ENCODE data around the gene DTWD2. TPM values are rescaled to one million over a fixed set of nuclear protein-coding genes. Genes with fewer than 3 reads are reported as not detected.
"Not testable (repeated sequence)": the region's sequence is repeated elsewhere in the genome, so short reads cannot be mapped to it uniquely, and the experiment has no call there.

Gene DTWD2
- total RNA-seq, 2 experiments from 2014 or later: 2.6 to 3.7 TPM

- Mint-ChIP-seq H3K36me3 (no peaks in the 10 kb centered on the region), H3K4me1 (peaks cover 3% of the 10 kb centered on the region), H3K27ac (no peak overlapping the region), H3K27me3 (peaks cover 5% of the 10 kb centered on the region), H3K9me3 (no peaks in the 10 kb centered on the region), H3K4me3 (no peak overlapping the region)
- no peak for DNase-seq
- POLR2A ChIA-PET: interaction anchor here (1.7 kb wide), 1 partner anchor 392 kb away, joined by 3 read pairs; no protein-coding TSS in a partner anchor
- no peak for ATAC-seq (ENCODE audit: low read depth)
Measured at GRCh38 chr5:119019949-119020348, 31.6 kb upstream of the DTWD2 start.

- Mint-ChIP-seq H3K27me3 (peaks cover 5% of the 10 kb centered on the region), H3K27ac (no peak overlapping the region), H3K9me3 (no peaks in the 10 kb centered on the region), H3K4me3 (no peak overlapping the region), H3K4me1 (peaks cover 3% of the 10 kb centered on the region), H3K36me3 (no peaks in the 10 kb centered on the region)
- POLR2A ChIA-PET: interaction anchor here (1.7 kb wide), 1 partner anchor 393 kb away, joined by 3 read pairs; no protein-coding TSS in a partner anchor
- ATAC-seq (ENCODE audit: low read depth) (no peak), DNase-seq (no peak)
Measured at GRCh38 chr5:119019501-119019900, 31.2 kb upstream of the DTWD2 start.

GRCh38 chr5:119017994-119018393 is 29.6 kb upstream of the DTWD2 start:
- DNase-seq: no peak
- Mint-ChIP-seq H3K9me3 (no peaks in the 10 kb centered on the region), H3K27me3 (peaks cover 5% of the 10 kb centered on the region), H3K36me3 (no peaks in the 10 kb centered on the region), H3K4me3 (no peak overlapping the region), H3K27ac (no peak overlapping the region), H3K4me1 (peaks cover 3% of the 10 kb centered on the region)
- POLR2A ChIA-PET: no interaction called here
- no peak for ATAC-seq (ENCODE audit: low read depth)

GRCh38 chr5:119016125-119016774 is 27.9 kb upstream of the DTWD2 start:
- no peak for DNase-seq
- Mint-ChIP-seq H3K36me3 (no peaks in the 10 kb centered on the region), H3K4me3 (no peak overlapping the region), H3K9me3 (no peaks in the 10 kb centered on the region), H3K27ac (no peak overlapping the region), H3K4me1 (no peaks in the 10 kb centered on the region), H3K27me3 (peaks cover 5% of the 10 kb centered on the region)
- no peak for ATAC-seq (ENCODE audit: low read depth)
- POLR2A ChIA-PET: interaction anchor here (0.7 kb wide), 1 partner anchor 182 kb away, joined by 3 read pairs; no protein-coding TSS in a partner anchor

- Mint-ChIP-seq H3K27me3 (peaks cover 4% of the 10 kb centered on the region), H3K36me3 (no peaks in the 10 kb centered on the region), H3K4me1 (no peaks in the 10 kb centered on the region), H3K4me3 (no peak overlapping the region), H3K9me3 (no peaks in the 10 kb centered on the region), H3K27ac (no peak overlapping the region)
- POLR2A ChIA-PET: no interaction called here
- DNase-seq: no peak
- ATAC-seq (ENCODE audit: low read depth): no peak
Measured at GRCh38 chr5:119011186-119011585, 22.8 kb upstream of the DTWD2 start.

- no peak overlapping the region for H3K4me3 Mint-ChIP-seq
- POLR2A ChIA-PET: no interaction called here
- ATAC-seq (ENCODE audit: low read depth): no peak
- H3K36me3 Mint-ChIP-seq: no peaks in the 10 kb centered on the region
- H3K27me3 Mint-ChIP-seq: no peaks in the 10 kb centered on the region
- H3K27ac Mint-ChIP-seq: no peak overlapping the region
- no peaks in the 10 kb centered on the region for H3K9me3 Mint-ChIP-seq
- DNase-seq: no peak
- no peaks in the 10 kb centered on the region for H3K4me1 Mint-ChIP-seq
Measured at GRCh38 chr5:119010206-119010605, 21.9 kb upstream of the DTWD2 start.

GRCh38 chr5:119009131-119009530 is 20.8 kb upstream of the DTWD2 start:
- Mint-ChIP-seq H3K4me3 (no peak overlapping the region), H3K27me3 (no peaks in the 10 kb centered on the region), H3K4me1 (no peaks in the 10 kb centered on the region), H3K9me3 (no peaks in the 10 kb centered on the region), H3K27ac (no peak overlapping the region), H3K36me3 (no peaks in the 10 kb centered on the region)
- DNase-seq: no peak
- POLR2A ChIA-PET: no interaction called here
- no peak for ATAC-seq (ENCODE audit: low read depth)

GRCh38 chr5:118999696-119000095 is 11.3 kb upstream of the DTWD2 start:
- H3K4me1 Mint-ChIP-seq: no peaks in the 10 kb centered on the region
- ATAC-seq (ENCODE audit: low read depth) (no peak), DNase-seq (no peak)
- POLR2A ChIA-PET: interaction anchor here (1.0 kb wide), 1 partner anchor 12 kb away, joined by 3 read pairs; the partner anchor contains the start of gene DTWD2
- no peak overlapping the region for H3K4me3 Mint-ChIP-seq
- peaks cover 1% of the 10 kb centered on the region for H3K36me3 Mint-ChIP-seq
- no peak overlapping the region for H3K27ac Mint-ChIP-seq
- H3K27me3 Mint-ChIP-seq: no peaks in the 10 kb centered on the region
- H3K9me3 Mint-ChIP-seq: peaks cover 12% of the 10 kb centered on the region

GRCh38 chr5:118998861-118999260 is 10.5 kb upstream of the DTWD2 start:
- H3K27ac Mint-ChIP-seq; H3K4me1 Mint-ChIP-seq; H3K4me3 Mint-ChIP-seq; H3K36me3 Mint-ChIP-seq; ATAC-seq (ENCODE audit: low read depth); DNase-seq; H3K27me3 Mint-ChIP-seq; POLR2A ChIA-PET: not testable (repeated sequence)
- peaks cover 12% of the 10 kb centered on the region for H3K9me3 Mint-ChIP-seq

GRCh38 chr5:118996098-118996497 is 7.8 kb upstream of the DTWD2 start:
- peaks cover 1% of the 10 kb centered on the region for H3K36me3 Mint-ChIP-seq
- H3K9me3 Mint-ChIP-seq: peaks cover 12% of the 10 kb centered on the region
- H3K4me3 Mint-ChIP-seq: no peak overlapping the region
- ATAC-seq (ENCODE audit: low read depth): no peak
- H3K27ac Mint-ChIP-seq: no peak overlapping the region
- POLR2A ChIA-PET: no interaction called here
- no peak for DNase-seq
- H3K27me3 Mint-ChIP-seq: no peaks in the 10 kb centered on the region
- no peaks in the 10 kb centered on the region for H3K4me1 Mint-ChIP-seq

- DNase-seq (no peak), ATAC-seq (ENCODE audit: low read depth) (no peak)
- H3K4me3 Mint-ChIP-seq: no peak overlapping the region
- H3K36me3 Mint-ChIP-seq: peaks cover 1% of the 10 kb centered on the region
- no peaks in the 10 kb centered on the region for H3K27me3 Mint-ChIP-seq
- POLR2A ChIA-PET: no interaction called here
- no peaks in the 10 kb centered on the region for H3K4me1 Mint-ChIP-seq
- H3K9me3 Mint-ChIP-seq: peaks cover 10% of the 10 kb centered on the region
- no peak overlapping the region for H3K27ac Mint-ChIP-seq
Measured at GRCh38 chr5:118994595-118994994, 6.2 kb upstream of the DTWD2 start.

GRCh38 chr5:118993118-118993517 is 4.8 kb upstream of the DTWD2 start:
- H3K4me3 Mint-ChIP-seq; POLR2A ChIA-PET; H3K4me1 Mint-ChIP-seq; H3K27ac Mint-ChIP-seq; H3K9me3 Mint-ChIP-seq; H3K36me3 Mint-ChIP-seq; DNase-seq; H3K27me3 Mint-ChIP-seq; ATAC-seq (ENCODE audit: low read depth): not testable (repeated sequence)

GRCh38 chr5:118992055-118992454 is 3.7 kb upstream of the DTWD2 start:
- DNase-seq; H3K27ac Mint-ChIP-seq; H3K4me3 Mint-ChIP-seq; H3K9me3 Mint-ChIP-seq; H3K27me3 Mint-ChIP-seq; ATAC-seq (ENCODE audit: low read depth); H3K36me3 Mint-ChIP-seq; POLR2A ChIA-PET; H3K4me1 Mint-ChIP-seq: not testable (repeated sequence)

- POLR2A ChIA-PET: no interaction called here
- Mint-ChIP-seq H3K9me3 (no peaks in the 10 kb centered on the region), H3K4me1 (peaks cover 12% of the 10 kb centered on the region), H3K27ac (no peak overlapping the region), H3K4me3 (no peak overlapping the region), H3K36me3 (no peaks in the 10 kb centered on the region), H3K27me3 (no peaks in the 10 kb centered on the region)
- no peak for DNase-seq
- ATAC-seq (ENCODE audit: low read depth): no peak
Measured at GRCh38 chr5:118990582-118990981, 2.2 kb upstream of the DTWD2 start.
